NCI-H187 (cell line): ENCODE measurements around the gene FAM167B.
A peak's percentile ranks its signal among the peaks of the same experiment; 100 is the strongest.

Experiments
- DNase-seq, 2 experiments: peaks; one replicate each; lab custom pipeline; 2025; lab: John Stamatoyannopoulos, UW

FAM167B gene

DNA sequence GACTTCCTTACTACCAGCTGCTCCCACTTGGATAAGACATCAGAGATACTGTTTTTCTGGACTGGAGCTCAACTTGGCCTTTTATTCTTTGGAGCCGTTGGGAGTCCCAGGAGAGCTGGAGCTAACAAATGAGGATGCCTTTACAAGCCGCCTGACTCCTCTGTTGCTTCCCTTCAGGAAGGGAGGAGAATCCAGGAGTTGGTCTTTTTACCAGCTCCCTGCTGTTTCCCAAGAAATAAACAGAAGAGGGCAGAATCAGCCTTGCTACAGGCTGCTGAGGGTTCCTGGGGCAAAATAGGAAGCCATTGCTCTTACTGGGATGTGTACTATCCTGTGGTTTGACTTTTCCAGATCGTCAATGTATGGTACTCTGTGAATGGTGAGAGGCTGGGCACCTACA lies 23.3 kb upstream of the FAM167B start:
- no peak for DNase-seq

- no peak for DNase-seq
Measured at GRCh38 chr1:32224285-32224684, 22.7 kb upstream of the FAM167B start.

DNA sequence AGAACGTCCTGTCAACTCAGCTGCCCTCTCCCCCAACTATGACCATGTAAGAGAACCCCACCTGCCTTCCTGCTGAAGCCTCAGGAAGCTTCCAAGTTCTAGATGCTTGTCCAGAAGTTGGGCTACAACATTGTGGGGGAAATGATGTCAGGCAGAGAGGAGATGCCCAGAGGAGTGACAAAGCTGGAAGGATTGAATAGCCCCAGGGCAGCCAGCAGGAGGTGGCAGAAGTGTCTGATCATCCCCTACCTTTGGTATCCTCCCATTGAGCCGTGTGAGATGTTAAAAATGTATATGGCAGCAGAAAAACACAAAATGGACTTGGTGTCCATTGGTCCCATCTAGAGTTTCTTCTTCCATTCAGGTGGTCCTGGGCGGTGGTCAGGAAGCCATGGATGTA lies 18.3 kb upstream of the FAM167B start:
- DNase-seq = no peak

GRCh38 chr1:32231843-32232432 lies 15.1 kb upstream of the FAM167B start:
- no peak for DNase-seq

GRCh38 chr1:32232558-32233304 lies 14.3 kb upstream of the FAM167B start:
- DNase-seq = no peak

GRCh38 chr1:32234792-32235191 lies 12.2 kb upstream of the FAM167B start:
- DNase-seq = no peak

DNA sequence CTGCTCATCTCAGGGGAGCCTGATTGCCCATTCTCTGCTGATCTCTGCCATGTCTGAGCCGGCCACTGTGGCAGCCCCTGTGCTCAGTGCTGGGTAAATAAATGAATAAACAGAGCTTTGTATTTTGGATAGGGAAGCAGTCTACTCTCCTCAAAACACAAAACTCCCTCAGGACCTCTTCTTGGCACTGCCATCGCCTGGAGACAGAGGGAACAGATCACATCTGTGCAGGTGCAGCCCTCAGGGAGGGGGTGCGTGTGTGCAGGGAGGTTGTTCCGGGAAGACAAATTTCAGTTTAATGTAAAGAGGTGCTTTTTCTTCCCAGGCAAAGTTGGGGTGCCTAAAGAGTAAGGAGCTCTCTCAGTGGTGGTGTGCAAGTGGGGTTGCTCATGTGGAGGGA lies 7.7 kb upstream of the FAM167B start:
- DNase-seq = no peak

- DNase-seq = peak in 1 of 2 experiments; percentile 79
Measured at GRCh38 chr1:32239790-32240139, 7.3 kb upstream of the FAM167B start.

DNA sequence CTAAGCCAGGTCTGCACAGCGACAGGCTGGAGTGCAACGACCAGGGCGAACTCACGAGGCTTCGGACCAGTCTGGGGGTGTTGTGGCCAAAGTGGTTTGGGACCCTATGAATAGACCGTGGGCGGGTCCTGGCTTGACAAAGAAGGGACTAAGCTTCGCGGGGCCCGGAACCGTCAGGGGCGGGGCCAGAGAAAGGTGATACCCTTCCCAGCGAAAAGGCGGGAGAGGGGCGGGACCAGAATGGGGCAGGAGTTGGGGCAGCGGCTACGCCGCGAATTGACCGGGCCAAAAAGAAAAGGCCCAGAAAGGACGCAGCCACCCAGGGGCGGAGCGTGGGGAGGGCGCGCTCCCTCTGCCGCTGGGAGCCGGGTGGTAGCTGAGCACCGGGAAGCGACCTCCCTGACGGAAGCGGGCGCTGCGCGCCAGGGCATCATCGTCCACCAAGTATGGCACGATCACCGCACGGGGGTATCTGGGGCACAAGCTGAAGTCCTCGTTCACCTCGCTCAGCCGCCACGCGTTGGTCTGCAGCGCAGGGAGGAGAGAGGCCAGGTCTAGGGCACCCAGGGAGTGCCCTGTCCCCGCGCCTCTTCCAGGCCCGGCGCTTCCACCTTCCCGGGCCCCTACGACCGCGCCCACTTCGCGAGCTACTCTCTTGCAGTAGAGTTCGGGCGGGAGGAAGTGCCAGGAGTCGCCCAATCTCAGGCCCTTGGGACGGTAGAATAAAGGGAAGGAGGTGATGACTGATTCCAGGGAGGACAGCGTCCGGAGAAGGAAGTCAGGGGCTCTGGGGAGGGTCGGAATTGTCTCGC lies 6.7 kb upstream of the FAM167B start:
- DNase-seq = peak; percentile 86 to 91

DNA sequence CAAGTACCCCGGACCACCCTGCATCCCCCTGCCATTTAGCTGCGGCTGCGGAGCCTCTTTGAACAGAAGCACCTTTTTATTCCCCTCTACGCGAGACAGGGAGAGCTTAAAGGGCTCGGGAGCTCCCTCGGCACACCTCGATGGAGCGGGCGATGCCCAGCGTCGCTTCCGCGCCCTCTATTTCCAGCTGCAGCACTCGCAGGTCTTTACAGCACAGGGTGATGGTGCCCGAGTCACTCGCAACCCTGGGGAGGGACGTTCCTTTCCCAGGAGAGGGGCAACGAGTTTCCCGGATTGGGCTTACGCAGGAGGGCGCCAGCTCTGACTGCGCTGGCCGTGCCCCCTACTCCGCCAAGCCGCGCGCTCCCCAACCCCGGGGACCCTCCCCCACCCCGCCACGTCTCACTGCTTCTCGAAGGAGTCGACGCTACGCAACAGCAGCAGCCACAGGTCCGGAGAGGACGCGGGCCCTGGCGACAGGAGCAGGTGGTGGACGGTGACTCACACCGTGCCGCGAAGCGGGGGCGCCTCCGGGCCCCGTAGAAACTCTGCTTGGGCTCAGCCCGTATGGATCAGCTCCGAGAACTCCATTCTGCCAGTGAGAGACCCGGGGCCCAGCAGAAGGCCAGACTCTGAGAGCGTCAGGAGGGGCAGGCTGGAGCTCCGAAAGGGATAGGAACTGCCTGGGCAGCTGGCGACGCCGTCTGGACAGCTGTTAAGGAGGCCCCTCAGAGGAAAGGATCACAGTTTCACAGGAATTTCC lies 5.8 kb upstream of the FAM167B start:
- peak; percentile 61 to 78 for DNase-seq

GRCh38 chr1:32242341-32242851 lies 4.6 kb upstream of the FAM167B start:
- DNase-seq = no peak

DNA sequence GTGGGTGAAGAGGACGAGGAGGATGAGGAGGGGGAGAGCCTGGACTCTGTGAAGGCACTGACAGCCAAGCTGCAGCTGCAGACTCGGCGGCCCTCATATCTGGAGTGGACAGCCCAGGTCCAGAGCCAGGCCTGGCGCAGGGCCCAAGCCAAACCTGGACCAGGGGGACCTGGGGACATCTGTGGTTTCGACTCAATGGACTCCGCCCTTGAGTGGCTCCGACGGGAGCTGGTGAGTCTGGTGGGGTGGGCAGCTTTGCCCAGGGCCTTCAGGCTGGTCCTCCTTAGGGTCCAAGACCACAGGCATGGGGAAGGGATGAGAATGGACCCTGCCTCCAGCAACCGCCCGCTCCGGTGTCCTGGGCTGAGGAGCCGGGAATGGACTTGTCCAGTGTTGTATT lies 430 bp downstream of the FAM167B start:
- no peak for DNase-seq

GRCh38 chr1:32247983-32248889 lies 1.2 kb downstream of the FAM167B start:
- DNase-seq = peak; percentile 44 to 76

DNA sequence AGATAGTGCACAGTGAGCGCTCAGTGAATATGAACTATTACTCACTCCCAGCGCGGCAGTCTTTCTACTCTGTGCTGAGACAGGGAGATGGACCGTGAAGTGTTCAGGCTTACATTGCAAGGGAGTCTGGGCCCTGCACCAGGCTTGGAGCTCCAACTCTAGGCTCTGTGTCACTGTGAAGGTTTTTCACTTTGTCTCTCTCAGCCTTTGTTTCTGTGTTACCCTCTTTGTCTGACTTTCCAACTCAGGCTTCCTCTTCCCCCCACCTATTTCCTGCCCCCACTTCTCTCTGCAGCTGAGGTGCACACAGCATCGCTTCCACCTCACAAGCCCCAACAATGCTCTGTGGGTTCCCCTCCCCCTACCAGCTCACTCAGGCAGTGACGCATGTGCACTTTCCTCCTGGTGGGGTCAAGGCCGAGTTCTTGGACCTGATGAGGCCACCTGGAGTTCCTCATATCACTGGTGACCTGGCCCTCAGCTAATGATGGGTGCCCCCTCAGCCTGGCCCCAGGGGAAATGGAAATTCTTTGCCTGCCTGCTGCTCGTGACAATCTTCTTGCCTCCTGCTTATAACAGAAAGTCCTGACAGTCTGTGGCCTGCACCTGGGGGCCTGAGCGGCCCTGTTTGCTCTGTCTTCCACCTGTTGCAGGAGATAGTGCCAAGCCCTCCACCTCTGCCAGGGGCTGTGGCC lies 3.0 kb downstream of the FAM167B start:
- no peak for DNase-seq

DNA sequence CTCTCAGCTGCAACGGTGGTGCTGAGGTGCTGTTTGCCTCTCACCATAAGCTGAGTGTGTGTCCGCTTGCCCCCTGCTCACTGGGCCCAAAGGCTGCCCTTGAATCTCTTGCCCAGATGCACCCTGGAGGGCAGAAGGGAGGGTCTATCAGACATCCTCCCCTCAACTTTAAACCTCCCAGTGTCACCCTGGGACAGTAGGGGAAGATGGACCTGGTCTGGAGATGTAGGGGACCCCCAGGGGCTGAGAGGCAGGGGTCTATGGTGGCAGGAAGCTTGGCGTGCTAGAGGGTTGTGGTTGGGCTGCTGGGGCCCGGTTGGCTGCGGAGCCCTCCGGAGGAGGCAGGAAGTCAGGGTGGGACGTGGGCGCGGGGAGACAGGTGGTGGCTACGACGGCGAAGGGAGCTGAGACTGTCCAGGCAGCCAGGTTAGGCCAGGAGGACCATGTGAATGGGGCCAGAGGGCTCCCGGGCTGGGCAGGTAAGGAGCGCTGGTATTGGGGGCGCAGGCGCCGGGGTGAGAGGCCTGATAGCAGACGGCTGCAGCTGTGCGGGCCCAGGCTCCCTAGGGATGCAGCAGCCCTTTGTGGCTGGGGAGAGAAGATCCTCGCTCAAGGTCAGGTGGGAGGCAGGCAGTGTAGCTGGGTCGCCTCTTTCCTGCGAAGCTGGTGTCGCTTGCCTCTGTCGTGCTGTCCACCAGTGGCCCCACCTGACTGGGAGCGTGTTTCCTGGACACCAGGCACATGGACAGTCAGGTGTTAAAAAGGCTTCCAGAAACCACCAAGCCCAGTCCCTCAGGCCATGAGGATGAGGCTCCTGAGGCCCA lies 4.1 kb downstream of the FAM167B start, which contains the start of gene LCK:
Gene LCK, plus strand, starts transcription at position 373 of the 824 bp plus-strand sequence. CDS start 23,065 bp downstream, outside the sequence.
- DNase-seq = no peak

- no peak for DNase-seq
Measured at GRCh38 chr1:32255072-32256071, 8.3 kb downstream of the FAM167B start.

DNA sequence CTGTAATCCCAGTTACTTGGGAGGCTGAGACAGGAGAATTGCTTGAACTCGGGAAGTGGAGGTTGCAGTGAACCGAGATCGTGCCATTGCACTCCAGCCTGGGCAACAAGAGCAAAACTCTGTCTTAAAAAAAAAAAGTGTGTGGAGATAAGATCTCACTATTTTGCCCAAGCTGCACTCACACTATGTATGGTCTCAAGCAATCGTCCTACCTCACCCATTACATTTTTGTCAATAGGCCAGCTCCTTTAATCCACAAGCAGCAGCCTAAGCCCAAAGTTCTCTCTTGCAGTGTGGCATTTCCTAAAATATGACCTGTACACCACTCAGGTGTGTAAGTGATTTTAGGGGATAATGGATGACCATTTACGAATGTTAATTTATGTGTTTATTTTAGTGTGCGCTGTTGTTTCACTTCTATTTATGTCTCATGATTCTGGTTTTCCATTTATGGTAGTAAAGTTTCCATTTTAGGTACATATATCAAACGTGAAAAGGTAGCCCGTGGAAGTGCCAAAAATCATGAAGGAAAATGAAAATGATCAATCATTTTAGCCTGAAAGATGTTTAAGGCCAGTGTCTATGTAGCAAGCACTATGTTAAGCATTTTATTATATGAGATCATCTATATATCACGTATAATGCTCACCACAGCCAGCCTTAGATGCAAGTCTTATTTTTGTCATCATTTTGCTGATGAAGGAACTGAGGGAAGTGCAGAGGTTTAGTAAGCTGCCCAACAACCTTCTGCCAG lies 9.6 kb downstream of the FAM167B start:
- no peak for DNase-seq

GRCh38 chr1:32257227-32257508 lies 10.1 kb downstream of the FAM167B start:
- no peak for DNase-seq
